Esophagus (tissue), 2 donors: ENCODE results near the gene ZNF10. TPM values are rescaled to one million over a fixed set of nuclear protein-coding genes. Genes with fewer than 3 reads are reported as not detected.

ENCODE experiments used
- H3K27ac ChIP-seq, 2 donors: one replicate each; pipeline ENCODE4 v1.5.1; 2013; ENCODE audit warnings: low read depth in 2 of 2, mild to moderate bottlenecking in 2 of 2, inconsistent platforms in 1 of 2, low read length in 1 of 2, moderate library complexity in 1 of 2
- H3K27me3 ChIP-seq, 2 donors: one replicate each; pipeline ENCODE4 v1.6.1; 2013; ENCODE audit warnings: low read length in 2 of 2, control low read depth in 1 of 2, mild to moderate bottlenecking in 1 of 2; ENCODE audit not compliant: insufficient read depth in 2 of 2, control insufficient read depth in 1 of 2
- H3K36me3 ChIP-seq, 2 donors: one replicate each; pipeline ENCODE4 v1.6.1; 2013; ENCODE audit warnings: low read length in 1 of 2; ENCODE audit not compliant: control insufficient read depth in 2 of 2, insufficient read depth in 2 of 2
- H3K4me1 ChIP-seq, 2 donors: one replicate each; pipeline ENCODE4 v1.6.1; 2013; ENCODE audit warnings: low read length in 1 of 2; ENCODE audit not compliant: control insufficient read depth in 2 of 2, insufficient read depth in 2 of 2
- H3K4me3 ChIP-seq, 2 donors: one replicate each; pipeline ENCODE4 v1.5.1; 2013; ENCODE audit warnings: low read length in 2 of 2, mild to moderate bottlenecking in 2 of 2, low read depth in 1 of 2, moderate library complexity in 1 of 2
- H3K9me3 ChIP-seq, 2 donors: one replicate each; pipeline ENCODE4 v1.6.1; 2013; ENCODE audit warnings: mild to moderate bottlenecking in 2 of 2, low read depth in 1 of 2, low read length in 1 of 2, moderate library complexity in 1 of 2; ENCODE audit not compliant: control insufficient read depth in 2 of 2, insufficient read depth in 1 of 2
- whole genome bisulfite sequencing, 2 donors: extraction: QIAGEN DNeasy Blood & Tissue Kit; methylation state at CpG; one replicate each; pipeline ENCODE4 v1.1.7; 2013; 5-methylcytosine and 5-hydroxymethylcytosine counted together
- polyA plus RNA-seq, 2 donors: library from polyadenylated mRNA; stranded (reverse); fragments of 200-250 nt; gene quantifications; one replicate each; pipeline ENCODE4 v1.2.3, GENCODE V29; 2013
- donor health status: healthy with polysubstance abuse.
- donor health status: Bipolar disorder and iron deficiency.

Gene ZNF10
- polyA plus RNA-seq, 2 donors, result 3.0 to 5.5 TPM

- WGBS, 2 donors, result 19 to 22% methylated on average over 26 of the region's 26 CpGs
- Histone ChIP-seq H3K36me3 (peaks cover 0 to 3% of the 10 kb centered on the region in 2 donors), H3K27ac (peak overlapping the region; percentile 91 to 95), H3K9me3 (peaks cover 6 to 14% of the 10 kb centered on the region in 2 donors), H3K4me3 (peak overlapping the region; percentile 81 to 82), H3K4me1 (no peaks in the 10 kb centered on the region), H3K27me3 (no peaks in the 10 kb centered on the region)
Measured at GRCh38 chr12:133129368-133130037, 924 bp upstream of the ZNF10 start.

- H3K4me3 ChIP-seq, result peak overlapping the region; percentile 81 to 82
- no peaks in the 10 kb centered on the region for H3K27me3 ChIP-seq
- WGBS, 2 donors, result 0 to 1% methylated on average over 17 of the region's 17 CpGs
- peak overlapping the region; percentile 91 to 95 for H3K27ac ChIP-seq
- H3K4me1 ChIP-seq, result no peaks in the 10 kb centered on the region
- peaks cover 2 to 8% of the 10 kb centered on the region in 2 donors for H3K36me3 ChIP-seq
- H3K9me3 ChIP-seq, result peaks cover 4 to 17% of the 10 kb centered on the region in 2 donors
Measured at GRCh38 chr12:133130808-133131128, 341 bp downstream of the ZNF10 start.

GRCh38 chr12:133135747-133136146 is 5.3 kb downstream of the ZNF10 start:
- no peak overlapping the region for H3K27ac ChIP-seq
- no peaks in the 10 kb centered on the region for H3K4me1 ChIP-seq
- H3K9me3 ChIP-seq, result peaks cover 9 to 26% of the 10 kb centered on the region in 2 donors
- no peaks in the 10 kb centered on the region for H3K27me3 ChIP-seq
- H3K4me3 ChIP-seq, result no peak overlapping the region
- peaks cover 14 to 15% of the 10 kb centered on the region in 2 donors for H3K36me3 ChIP-seq
- WGBS, 2 donors, result 95 to 98% methylated on average over 2 of the region's 2 CpGs

- Histone ChIP-seq H3K4me1 (no peaks in the 10 kb centered on the region), H3K27me3 (no peaks in the 10 kb centered on the region), H3K36me3 (peaks cover 5 to 15% of the 10 kb centered on the region in 2 donors), H3K27ac (no peak overlapping the region), H3K4me3 (no peak overlapping the region), H3K9me3 (peaks cover 5 to 33% of the 10 kb centered on the region in 2 donors)
- WGBS, 2 donors, result 95 to 98% methylated on average over 2 of the region's 2 CpGs
Measured at GRCh38 chr12:133145981-133146380, 15.6 kb downstream of the ZNF10 start.

GRCh38 chr12:133156125-133156690 is 25.8 kb downstream of the ZNF10 start:
- no peak overlapping the region for H3K4me3 ChIP-seq
- WGBS, 2 donors, result 92 to 96% methylated on average over 2 of the region's 2 CpGs
- peaks cover 16 to 17% of the 10 kb centered on the region in 2 donors for H3K9me3 ChIP-seq
- no peak overlapping the region for H3K27ac ChIP-seq
- H3K4me1 ChIP-seq, result no peaks in the 10 kb centered on the region
- no peaks in the 10 kb centered on the region for H3K27me3 ChIP-seq
- peaks cover 13 to 23% of the 10 kb centered on the region in 2 donors for H3K36me3 ChIP-seq

- H3K9me3 ChIP-seq, result peaks cover 3 to 12% of the 10 kb centered on the region in 2 donors
- 84 to 87% methylated on average over 3 of the region's 3 CpGs for WGBS, 2 donors
Measured at GRCh38 chr12:133165776-133166175, 35.3 kb downstream of the ZNF10 start.

GRCh38 chr12:133172491-133172890 is 42.1 kb downstream of the ZNF10 start:
- no peaks in the 10 kb centered on the region for H3K4me1 ChIP-seq
- 73 to 78% methylated on average over 1 of the region's 1 CpG for WGBS, 2 donors
- no peaks in the 10 kb centered on the region for H3K36me3 ChIP-seq
- no peak overlapping the region for H3K27ac ChIP-seq
- no peak overlapping the region for H3K4me3 ChIP-seq
- H3K9me3 ChIP-seq, result peaks cover 14 to 18% of the 10 kb centered on the region in 2 donors
- no peaks in the 10 kb centered on the region for H3K27me3 ChIP-seq

More at GRCh38 chr12:133165776-133166175, 35.3 kb downstream of the ZNF10 start:
- no peak overlapping the region for H3K27ac ChIP-seq
- no peaks in the 10 kb centered on the region for H3K27me3 ChIP-seq
- no peaks in the 10 kb centered on the region for H3K4me1 ChIP-seq
- H3K36me3 ChIP-seq, result no peaks in the 10 kb centered on the region
- H3K4me3 ChIP-seq, result no peak overlapping the region

- 81 to 82% methylated on average over 1 of the region's 1 CpG for WGBS, 2 donors
Measured at GRCh38 chr12:133174901-133175300, 44.5 kb downstream of the ZNF10 start.

GRCh38 chr12:133180669-133181068 is 50.2 kb downstream of the ZNF10 start:
- peaks cover 0 to 3% of the 10 kb centered on the region in 2 donors for H3K4me1 ChIP-seq
- no peaks in the 10 kb centered on the region for H3K27me3 ChIP-seq
- peaks cover 0 to 14% of the 10 kb centered on the region in 2 donors for H3K9me3 ChIP-seq
- no peak overlapping the region for H3K4me3 ChIP-seq
- 96 to 97% methylated on average over 8 of the region's 8 CpGs for WGBS, 2 donors
- H3K27ac ChIP-seq, result no peak overlapping the region
- peaks cover 4 to 11% of the 10 kb centered on the region in 2 donors for H3K36me3 ChIP-seq

More at GRCh38 chr12:133174901-133175300, 44.5 kb downstream of the ZNF10 start:
- Histone ChIP-seq H3K27me3 (no peaks in the 10 kb centered on the region), H3K9me3 (peaks cover 11 to 13% of the 10 kb centered on the region in 2 donors), H3K4me3 (no peak overlapping the region), H3K27ac (no peak overlapping the region), H3K4me1 (no peaks in the 10 kb centered on the region), H3K36me3 (no peaks in the 10 kb centered on the region)
